ENCODE measurements around the gene ABTB2. TPM values are rescaled to one million over a fixed set of nuclear protein-coding genes. Genes with fewer than 3 reads are reported as not detected.

Gene ABTB2
- total and polyA plus RNA-seq, 2 experiments from 2014 or later, result 12.4 to 14.3 TPM

GRCh38 chr11:34351687-34352469, 5.9 kb downstream of the ABTB2 start:
- Histone ChIP-seq H3K79me2 (peaks cover 94% of the 10 kb centered on the region), H3K27ac (no peak overlapping the region), H3K27me3 (peaks cover 3% of the 10 kb centered on the region), H3K4me2 (no peak overlapping the region), H2AFZ (no peak overlapping the region), H4K20me1 (ENCODE audit: insufficient read depth, poor library complexity, severe bottlenecking) (peaks cover 76% of the 10 kb centered on the region), H3K9me2 (replicated peaks; ENCODE audit: insufficient read depth) (no peaks in the 10 kb centered on the region), H3K36me3 (replicated peaks; ENCODE audit: insufficient read depth, low read depth) (no peaks in the 10 kb centered on the region), H3K4me1 (ENCODE audit: insufficient read depth) (peaks cover 35% of the 10 kb centered on the region), H3K9me3 (ENCODE audit: low read depth) (no peaks in the 10 kb centered on the region), H3K4me3 (no peak overlapping the region)
- DNase-seq (ENCODE audit: low spot score), result no peak
- TF ChIP-seq, protein P1, sequence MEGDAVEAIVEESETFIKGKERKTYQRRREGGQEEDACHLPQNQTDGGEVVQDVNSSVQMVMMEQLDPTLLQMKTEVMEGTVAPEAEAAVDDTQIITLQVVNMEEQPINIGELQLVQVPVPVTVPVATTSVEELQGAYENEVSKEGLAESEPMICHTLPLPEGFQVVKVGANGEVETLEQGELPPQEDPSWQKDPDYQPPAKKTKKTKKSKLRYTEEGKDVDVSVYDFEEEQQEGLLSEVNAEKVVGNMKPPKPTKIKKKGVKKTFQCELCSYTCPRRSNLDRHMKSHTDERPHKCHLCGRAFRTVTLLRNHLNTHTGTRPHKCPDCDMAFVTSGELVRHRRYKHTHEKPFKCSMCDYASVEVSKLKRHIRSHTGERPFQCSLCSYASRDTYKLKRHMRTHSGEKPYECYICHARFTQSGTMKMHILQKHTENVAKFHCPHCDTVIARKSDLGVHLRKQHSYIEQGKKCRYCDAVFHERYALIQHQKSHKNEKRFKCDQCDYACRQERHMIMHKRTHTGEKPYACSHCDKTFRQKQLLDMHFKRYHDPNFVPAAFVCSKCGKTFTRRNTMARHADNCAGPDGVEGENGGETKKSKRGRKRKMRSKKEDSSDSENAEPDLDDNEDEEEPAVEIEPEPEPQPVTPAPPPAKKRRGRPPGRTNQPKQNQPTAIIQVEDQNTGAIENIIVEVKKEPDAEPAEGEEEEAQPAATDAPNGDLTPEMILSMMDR (IDR thresholded peaks at IDR 0.05; ENCODE audit: poor library complexity), result no peak
- TF ChIP-seq EZH2 (IDR thresholded peaks at IDR 0.05; ENCODE audit: borderline replicate concordance) (no peak), EZH2phosphoT487 (IDR thresholded peaks at IDR 0.05; ENCODE audit: low read depth, severe bottlenecking, unreplicated experiment) (no peak)
- 88% methylated on average over 4 of the region's 4 CpGs for whole genome bisulfite sequencing (ENCODE audit: low lambda C conversion rate, missing lambda C conversion rate)

DNA sequence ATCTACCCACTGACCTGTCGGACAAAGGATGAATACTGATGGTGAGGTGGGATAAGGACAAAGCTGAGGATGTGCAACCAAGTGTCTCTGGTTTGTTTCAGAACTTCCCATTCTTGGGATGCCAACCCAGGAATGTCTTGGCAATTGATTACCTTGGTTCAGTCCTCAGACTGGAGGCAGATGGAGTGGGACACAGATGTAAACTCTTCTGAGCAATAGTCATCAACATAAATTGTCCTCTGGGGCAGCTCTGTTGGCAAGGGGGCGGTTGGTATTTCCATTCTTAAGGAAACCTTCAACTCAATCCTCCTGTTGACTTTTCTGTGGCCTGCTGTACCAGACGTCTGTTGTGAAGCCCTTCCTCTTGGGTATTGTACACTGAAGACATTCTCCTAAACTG, 6.8 kb downstream of the ABTB2 start:
- no peaks in the 10 kb centered on the region for H3K36me3 ChIP-seq (replicated peaks; ENCODE audit: insufficient read depth, low read depth)
- DNase-seq (ENCODE audit: low spot score), result no peak
- H3K4me1 ChIP-seq (ENCODE audit: insufficient read depth), result peaks cover 43% of the 10 kb centered on the region
- H2AFZ ChIP-seq, result no peak overlapping the region
- no peaks in the 10 kb centered on the region for H3K9me2 ChIP-seq (replicated peaks; ENCODE audit: insufficient read depth)
- H3K4me2 ChIP-seq, result no peak overlapping the region
- 92% methylated on average over 3 of the region's 3 CpGs for WGBS (ENCODE audit: low lambda C conversion rate, missing lambda C conversion rate)
- H4K20me1 ChIP-seq (ENCODE audit: insufficient read depth, poor library complexity, severe bottlenecking), result peaks cover 68% of the 10 kb centered on the region
- no peak overlapping the region for H3K4me3 ChIP-seq
- TF ChIP-seq EZH2phosphoT487 (IDR thresholded peaks at IDR 0.05; ENCODE audit: low read depth, severe bottlenecking, unreplicated experiment) (no peak), EZH2 (IDR thresholded peaks at IDR 0.05; ENCODE audit: borderline replicate concordance) (no peak)
- TF ChIP-seq, protein P1 (IDR thresholded peaks at IDR 0.05; ENCODE audit: poor library complexity), result no peak
- peaks cover 3% of the 10 kb centered on the region for H3K27me3 ChIP-seq
- peaks cover 90% of the 10 kb centered on the region for H3K79me2 ChIP-seq
- no peak overlapping the region for H3K27ac ChIP-seq
- H3K9me3 ChIP-seq (ENCODE audit: low read depth), result no peaks in the 10 kb centered on the region

- no peaks in the 10 kb centered on the region for H3K9me3 ChIP-seq (ENCODE audit: low read depth)
- peaks cover 90% of the 10 kb centered on the region for H3K79me2 ChIP-seq
- H3K27me3 ChIP-seq, result peaks cover under 1% of the 10 kb centered on the region
- no peak overlapping the region for H3K27ac ChIP-seq
- DNase-seq (ENCODE audit: low spot score), result no peak
- H3K9me2 ChIP-seq (replicated peaks; ENCODE audit: insufficient read depth), result no peaks in the 10 kb centered on the region
- H3K4me3 ChIP-seq, result no peak overlapping the region
- 88% methylated on average over 6 of the region's 6 CpGs for WGBS (ENCODE audit: low lambda C conversion rate, missing lambda C conversion rate)
- no peaks in the 10 kb centered on the region for H3K36me3 ChIP-seq (replicated peaks; ENCODE audit: insufficient read depth, low read depth)
- H3K4me2 ChIP-seq, result no peak overlapping the region
- H3K4me1 ChIP-seq (ENCODE audit: insufficient read depth), result peaks cover 50% of the 10 kb centered on the region
- H2AFZ ChIP-seq, result no peak overlapping the region
- TF ChIP-seq EZH2phosphoT487 (IDR thresholded peaks at IDR 0.05; ENCODE audit: low read depth, severe bottlenecking, unreplicated experiment), result no peak
- TF ChIP-seq, protein P1 (IDR thresholded peaks at IDR 0.05; ENCODE audit: poor library complexity), result no peak
- TF ChIP-seq EZH2 (IDR thresholded peaks at IDR 0.05; ENCODE audit: borderline replicate concordance), result no peak
- peaks cover 66% of the 10 kb centered on the region for H4K20me1 ChIP-seq (ENCODE audit: insufficient read depth, poor library complexity, severe bottlenecking)
Measured at GRCh38 chr11:34349882-34350281, 7.9 kb downstream of the ABTB2 start.
